GM21360 (cell line): ENCODE measurements around the gene PAQR5.

Source experiments
- ATAC-seq: cut with Tn5 transposase; IDR thresholded peaks from one replicate; pipeline ENCODE4 v1.9.1; 2021; ENCODE audit warnings: mild to moderate bottlenecking, moderate library complexity; ENCODE audit not compliant: unreplicated experiment

The PAQR5 gene

DNA sequence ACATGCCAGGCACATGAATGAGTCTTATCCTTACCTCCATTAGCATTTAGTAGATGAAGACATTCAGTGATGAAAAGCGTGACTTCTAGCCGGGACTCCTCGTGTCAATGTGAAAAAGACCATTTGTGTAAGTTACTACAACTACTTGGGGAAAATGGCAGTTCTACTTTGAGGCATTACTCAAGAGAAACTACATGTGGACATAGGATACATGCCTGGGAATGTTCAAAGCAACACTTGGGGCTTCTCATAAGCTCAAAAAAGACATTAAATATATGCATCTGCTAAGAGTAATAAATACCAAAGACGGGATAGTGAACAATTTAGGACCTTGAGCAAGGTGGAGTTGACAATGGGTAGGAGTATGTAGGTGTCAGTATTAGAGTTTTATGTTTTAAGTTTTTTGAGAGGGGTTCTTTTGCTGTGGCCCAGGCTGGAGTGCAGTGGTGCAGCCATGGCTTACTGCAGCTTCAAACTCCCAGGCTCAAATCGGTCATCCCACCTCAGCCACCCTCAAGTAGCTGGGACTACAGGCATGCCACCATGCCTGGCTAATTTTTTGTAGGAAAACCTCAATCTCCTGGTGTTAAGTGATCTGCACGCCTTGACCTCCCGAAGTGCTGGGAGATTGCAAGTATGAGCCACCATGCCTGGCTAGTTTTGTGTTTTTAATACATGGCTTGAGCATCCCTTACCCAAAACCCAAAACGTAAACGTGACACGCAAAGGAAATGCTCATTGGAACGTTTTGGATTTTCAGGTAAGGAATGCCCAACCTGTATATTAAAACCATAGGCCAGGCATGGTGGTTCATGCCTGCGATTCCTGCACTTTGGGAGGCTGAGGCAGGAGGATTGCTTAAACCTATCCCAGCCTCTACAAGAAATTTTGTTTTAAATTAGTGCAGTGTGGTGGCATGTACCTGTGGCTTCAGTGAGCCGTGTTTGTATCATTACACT is 157.8 kb downstream of the PAQR5 start:
- ATAC-seq: no peak
